GM21723 (cell line): ENCODE data around the gene BAD.

Experiments
- ATAC-seq: cut with Tn5 transposase; IDR thresholded peaks from one replicate; pipeline ENCODE4 v1.9.1; 2021; ENCODE audit warnings: mild to moderate bottlenecking, moderate library complexity; ENCODE audit not compliant: unreplicated experiment

Gene BAD

DNA sequence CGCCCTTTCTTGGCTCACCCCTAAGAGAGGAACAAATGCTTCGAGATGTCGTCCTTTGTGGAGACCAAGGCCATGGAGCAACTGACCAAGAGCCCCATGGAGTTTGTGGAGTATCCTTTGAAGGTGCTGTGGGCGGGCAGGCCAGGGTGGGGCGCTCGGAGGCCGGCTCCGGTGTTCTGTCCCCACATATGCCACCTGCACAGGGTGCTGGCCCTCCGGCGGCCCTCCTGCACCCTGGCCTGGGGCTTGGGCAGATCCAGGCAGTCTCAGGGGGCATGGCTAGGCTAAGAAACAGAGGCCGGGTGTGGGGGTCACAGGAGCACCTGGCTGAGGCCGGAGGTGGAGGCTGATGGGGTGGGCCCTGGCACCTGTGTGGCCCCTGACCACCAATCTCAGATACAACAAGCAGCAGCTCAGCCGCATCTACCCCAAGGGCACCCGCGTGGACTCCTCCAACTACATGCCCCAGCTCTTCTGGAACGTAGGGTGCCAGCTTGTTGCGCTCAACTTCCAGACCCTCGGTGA lies 22.8 kb downstream of the BAD start:
- ATAC-seq: no peak

DNA sequence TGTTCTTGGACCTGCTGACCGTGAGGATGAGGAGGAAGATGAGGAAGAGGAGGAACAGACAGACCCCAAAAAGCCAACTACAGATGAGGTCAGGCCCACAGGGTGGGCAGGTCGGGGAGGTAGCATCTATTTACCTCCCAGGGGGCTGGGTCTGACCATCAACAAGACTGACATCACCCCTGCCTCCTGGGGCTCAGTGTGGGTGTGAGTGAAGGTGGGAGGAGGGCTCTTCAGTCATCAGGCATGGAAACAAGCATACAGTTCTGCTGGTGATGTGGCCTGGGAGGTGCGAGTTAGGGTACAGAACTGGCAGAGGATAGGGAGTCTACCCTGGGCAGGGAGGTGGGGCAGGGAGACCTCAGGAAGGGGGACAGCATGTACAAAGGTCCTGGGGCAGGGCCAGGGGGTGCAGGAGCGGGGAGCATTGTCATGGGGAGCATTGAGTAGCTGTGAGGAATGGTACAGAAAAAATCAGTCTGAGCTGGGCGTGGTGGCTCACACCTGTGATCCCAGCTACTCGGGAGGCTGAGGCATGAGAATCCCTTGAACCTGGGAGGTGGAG lies 24.2 kb downstream of the BAD start:
- ATAC-seq: no peak

DNA sequence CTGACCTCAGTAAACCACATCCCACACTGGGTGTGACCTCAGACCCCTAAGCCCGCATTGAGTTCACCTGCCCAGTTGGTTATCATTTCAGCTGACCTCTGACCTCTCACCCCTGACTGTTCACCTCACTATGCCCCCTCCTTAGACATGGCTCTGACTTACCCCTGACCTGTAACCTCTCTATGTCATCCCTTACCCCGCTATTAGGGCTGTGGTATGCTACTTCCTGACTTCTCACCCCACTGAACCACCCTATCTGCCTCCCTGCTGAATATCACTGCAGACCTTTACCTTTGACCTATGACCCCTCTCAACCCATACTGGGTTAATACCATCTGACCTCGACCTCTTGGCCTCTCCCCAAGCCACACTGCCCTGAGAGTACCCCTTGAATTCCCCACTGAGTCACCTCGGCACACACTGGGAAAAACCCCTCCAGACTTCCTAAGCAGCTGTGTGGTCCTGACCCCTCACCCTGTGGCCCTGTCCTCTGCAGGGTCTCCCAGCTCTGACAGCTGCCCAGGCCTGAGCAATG lies 24.9 kb downstream of the BAD start:
- ATAC-seq: no peak

DNA sequence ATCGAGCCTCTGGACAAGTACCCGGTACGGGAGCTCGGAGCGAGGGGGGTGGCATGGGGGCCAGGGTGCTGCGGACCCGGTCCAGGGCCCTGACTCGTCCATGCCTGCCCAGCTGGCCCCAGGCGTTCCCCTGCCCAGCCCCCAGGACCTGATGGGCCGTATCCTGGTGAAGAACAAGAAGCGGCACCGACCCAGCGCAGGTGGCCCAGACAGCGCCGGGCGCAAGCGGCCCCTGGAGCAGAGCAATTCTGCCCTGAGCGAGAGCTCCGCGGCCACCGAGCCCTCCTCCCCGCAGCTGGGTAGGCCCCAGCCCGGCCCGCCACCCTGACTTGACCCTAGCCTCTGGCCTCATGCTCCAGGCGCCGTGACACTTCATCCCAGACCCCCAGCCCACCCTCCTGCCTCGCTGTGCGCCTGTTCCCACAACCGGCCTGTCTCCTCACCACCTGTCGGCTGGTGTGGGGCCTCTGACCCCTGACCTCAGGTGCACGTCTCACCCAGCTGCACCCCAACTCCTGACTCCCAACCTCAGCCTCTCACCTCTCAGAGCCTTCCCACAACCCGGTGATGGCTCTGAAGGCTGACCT lies 25.4 kb downstream of the BAD start:
- ATAC-seq: no peak

DNA sequence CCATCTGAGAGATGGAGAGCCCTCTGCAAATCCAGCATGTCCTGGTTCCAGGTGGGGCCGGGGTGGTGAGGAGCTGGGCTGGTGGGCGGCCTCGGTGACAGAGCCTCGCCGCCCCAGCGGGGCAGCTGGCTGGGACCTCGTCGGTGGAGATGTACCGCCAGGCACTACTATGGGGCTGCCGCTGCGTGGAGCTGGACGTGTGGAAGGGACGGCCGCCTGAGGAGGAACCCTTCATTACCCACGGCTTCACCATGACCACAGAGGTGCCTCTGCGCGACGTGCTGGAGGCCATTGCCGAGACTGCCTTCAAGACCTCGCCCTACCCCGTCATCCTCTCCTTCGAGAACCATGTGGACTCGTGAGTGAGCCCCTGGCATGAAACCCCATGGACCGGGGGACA lies 26.1 kb downstream of the BAD start:
- no peak for ATAC-seq

DNA sequence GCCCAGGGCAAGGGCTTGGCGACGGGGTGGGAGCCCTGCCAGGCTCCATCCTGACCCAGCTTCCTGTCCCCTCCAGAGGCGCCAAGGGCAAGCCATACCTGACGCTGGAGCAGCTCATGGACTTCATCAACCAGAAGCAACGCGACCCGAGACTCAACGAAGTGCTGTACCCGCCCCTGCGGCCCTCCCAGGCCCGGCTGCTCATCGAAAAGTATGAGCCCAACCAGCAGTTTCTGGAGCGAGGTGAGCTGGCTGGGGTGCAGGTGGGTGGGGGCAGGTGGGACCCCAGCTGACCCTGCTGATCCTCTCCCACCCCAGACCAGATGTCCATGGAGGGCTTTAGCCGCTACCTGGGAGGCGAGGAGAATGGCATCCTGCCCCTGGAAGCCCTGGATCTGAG lies 28.2 kb downstream of the BAD start:
- no peak for ATAC-seq

DNA sequence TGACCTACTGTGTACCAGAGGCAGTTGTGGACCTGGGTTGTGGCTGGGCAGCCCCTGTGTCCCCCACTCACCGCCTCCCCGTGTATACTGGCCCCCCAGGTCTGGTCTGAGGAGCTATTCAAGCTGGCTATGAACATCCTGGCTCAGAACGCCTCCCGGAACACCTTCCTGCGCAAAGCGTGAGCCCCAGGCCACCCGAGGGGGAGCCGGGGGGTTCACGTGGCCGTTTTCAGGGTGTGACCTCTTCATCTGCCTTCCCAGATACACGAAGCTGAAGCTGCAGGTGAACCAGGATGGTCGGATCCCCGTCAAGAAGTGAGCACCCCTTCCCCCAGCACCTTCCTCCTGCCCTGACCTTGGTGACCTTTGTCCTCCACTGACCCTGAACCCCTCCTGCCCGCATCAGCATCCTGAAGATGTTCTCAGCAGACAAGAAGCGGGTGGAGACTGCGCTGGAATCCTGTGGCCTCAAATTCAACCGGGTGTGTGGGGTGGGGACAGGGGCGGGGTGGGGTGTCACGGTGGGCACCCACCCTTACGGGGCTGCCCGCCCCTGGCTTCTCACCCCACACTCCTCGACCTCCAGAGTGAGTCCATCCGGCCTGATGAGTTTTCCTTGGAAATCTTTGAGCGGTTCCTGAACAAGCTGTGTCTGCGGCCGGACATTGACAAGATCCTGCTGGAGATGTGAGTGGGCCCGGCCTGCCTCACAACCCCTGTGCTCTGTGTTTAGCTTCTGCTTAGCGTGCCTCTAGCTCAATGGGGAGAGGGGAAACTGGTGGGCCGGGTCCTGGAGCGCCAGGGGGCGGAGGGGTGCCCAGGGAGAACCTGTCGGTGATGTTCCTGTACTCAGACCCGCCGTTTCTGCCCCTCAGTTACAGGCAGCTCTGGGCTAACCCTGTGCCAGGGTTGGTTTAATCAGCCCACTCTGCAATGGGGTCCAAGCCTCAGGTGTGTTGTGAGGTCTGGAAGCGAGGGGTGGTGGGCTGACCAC lies 29.0 kb downstream of the BAD start:
- no peak for ATAC-seq

DNA sequence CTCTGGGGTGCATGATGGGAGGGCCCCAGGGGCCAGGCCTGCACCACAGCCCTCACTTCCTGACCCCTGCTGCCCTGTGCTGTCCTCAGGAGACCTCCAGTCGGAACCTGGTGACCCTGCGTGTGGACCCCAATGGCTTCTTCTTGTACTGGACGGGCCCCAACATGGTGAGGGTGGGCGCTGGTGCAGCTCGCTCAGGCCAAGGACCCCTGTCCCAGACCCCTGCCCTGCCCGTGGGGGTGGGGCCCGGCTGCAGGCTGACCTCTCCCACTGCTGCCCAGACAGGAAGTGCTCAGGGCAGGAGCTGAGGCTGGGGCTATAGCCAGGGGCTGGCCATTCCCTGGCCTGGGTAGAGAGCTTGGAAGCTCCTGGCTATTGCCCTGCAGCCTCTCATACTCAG lies 30.1 kb downstream of the BAD start:
- no peak for ATAC-seq

DNA sequence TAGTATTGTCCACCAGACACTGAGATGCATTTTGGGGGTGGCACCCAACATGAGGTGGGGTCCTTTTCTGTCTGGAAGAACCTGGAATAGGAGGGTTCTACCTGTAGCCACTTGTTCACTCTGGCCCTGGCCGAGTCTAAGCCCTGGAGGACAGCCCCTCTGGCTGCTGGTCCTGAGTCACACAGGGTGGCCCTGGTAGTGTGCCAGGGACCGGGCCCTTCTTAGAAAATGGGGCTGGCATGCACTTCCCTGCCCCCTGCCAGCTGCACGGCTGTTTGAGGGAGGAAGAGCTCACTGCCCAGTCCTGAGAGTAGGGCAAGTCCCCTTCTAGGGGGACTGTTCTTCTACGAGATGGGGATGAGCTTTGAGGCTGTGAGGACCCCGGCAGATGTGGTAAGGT lies 31.0 kb downstream of the BAD start:
- ATAC-seq: no peak

DNA sequence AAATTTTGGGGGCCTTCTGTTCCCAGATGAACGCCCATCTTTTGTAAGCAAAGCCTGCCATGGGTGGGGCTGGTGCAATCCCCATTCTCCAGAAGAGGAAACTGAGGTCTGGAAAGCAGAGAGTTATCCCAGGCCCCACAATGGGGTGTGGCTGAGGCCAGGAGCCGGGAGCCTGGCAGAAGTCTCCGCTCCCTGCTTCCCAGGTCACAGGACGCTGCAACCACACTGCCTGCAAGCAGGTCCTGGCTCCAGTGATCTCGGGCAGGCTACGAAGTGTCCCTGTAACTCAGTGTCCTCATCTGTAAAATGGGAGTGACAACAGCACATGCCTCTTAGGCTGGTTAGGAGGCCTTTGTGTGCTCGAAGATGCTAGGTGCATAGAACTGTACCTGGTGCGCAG lies 31.4 kb downstream of the BAD start:
- ATAC-seq: no peak

DNA sequence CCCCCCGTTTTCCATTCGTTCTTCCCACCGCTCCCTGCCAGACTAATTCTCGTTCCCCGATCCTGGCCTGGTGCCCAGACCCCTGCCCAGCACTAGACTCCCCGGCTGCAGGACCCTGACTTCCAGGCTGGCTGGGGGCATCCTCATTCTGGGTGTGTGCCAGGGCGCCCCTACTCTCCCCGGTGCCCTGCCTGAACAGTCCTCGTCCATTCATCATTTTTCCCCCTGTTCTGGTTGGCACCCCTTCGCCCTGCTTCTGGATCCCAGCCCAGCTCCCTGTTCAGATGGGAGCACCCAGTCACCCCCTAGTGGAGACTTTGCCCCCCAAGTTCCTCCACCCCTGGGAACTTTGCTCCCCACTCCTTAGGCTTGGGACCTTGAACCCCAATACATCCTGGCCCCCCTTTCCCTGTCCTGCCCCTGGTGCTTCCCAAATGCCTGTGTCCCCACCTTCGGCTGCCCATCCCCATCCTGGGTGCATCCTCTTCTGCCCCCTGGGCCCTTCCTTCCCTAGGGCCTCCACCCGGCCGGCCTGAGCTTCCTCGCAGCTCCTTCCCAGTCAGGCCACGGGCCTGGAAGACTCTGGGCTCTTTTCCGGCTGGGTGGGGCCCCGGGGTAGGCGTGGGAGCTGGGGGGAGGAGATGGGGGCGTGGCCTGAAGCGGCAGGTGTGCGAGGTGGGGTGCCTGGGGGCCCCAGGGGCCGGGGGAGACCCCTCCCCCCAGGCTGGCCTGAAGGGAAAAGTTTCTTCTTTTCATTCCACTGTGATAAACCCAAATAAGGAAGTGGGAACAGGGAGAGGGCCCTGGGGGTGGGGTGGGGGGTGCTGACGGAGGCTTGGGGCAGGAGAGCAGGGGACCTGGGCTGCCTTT lies 32.2 kb downstream of the BAD start:
- no peak for ATAC-seq

DNA sequence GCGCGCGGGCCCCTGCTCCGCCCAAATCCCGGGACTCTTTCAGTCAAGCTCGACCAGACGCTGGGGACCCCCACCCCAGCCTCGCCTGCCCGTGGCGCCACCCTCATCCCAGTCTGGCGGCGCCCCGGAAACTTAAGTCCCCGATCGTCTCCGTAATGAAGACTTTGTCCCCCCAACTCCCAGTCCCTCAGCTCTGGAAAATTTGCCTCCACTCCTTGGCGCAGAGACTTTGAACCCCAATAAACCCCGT lies 32.8 kb downstream of the BAD start:
- no peak for ATAC-seq

DNA sequence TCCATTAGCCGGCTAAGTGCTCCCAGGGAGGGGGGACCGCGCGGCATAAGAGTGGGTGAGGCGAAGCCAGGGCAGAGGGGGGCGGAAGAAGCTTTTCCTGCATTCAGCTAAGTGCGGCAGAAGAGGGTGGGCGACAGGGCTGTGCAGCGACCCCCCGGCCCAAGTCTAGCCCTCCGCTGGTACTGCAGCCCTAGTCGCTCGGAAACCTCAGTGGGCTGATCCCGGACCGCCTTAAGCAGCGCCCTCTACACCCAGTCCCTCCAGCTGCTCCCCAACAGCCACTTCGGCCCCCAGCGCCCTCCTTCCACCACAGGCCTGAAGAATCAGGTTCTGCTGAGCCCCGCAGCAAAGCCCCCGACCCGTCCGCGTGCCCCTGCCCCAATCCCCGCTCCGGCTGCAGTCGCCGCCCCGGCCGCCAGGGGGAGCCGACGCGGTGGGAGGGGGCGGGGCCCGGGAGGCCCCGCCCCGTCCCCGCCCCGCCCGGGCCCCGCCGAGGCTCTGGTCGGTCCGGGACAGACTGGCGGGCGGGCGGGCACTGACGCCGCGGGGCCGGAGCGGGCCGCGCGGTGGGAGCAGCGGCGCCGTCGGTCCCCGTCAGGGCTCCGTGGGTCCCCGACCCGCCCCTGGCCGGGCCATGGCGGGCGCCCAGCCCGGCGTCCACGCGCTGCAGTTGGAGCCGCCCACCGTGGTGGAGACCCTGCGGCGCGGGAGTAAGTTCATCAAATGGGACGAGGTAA lies 33.3 kb downstream of the BAD start, which contains the start of gene PLCB3:
Gene PLCB3 (plus strand): TSS at position 515 of the 737 bp plus-strand sequence. CDS start 120 bp downstream, at position 635.
- ATAC-seq: no peak

DNA sequence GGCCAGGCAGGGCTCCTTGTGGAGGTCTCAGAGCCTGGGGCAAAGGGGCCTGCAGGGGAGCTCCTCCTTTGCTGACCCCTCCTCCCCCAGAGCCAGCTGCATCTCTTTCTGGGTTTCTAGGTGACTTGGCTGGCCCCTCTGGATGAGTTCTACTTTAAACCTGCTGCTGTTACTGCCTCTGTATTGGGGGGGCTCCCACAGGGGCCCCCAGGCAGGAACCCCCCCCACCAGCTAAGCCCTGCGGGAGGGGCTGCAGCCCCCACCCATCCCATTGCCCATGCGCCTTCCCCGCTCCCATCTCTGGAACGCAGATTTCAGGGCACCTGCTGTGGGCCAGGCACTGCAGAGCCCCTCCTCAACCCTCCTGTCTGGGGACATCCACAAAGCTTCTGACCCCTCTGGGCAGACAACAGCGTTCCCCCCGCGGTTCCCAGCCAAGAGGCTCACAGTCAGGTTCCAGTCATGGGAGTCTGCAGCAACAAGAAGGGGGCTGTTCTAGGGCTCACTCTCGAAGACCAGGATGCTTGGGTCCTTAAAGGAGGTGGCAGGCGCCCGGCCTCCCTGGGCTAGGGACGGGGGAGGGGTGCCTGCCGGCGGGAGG lies 34.0 kb downstream of the BAD start:
- no peak for ATAC-seq

DNA sequence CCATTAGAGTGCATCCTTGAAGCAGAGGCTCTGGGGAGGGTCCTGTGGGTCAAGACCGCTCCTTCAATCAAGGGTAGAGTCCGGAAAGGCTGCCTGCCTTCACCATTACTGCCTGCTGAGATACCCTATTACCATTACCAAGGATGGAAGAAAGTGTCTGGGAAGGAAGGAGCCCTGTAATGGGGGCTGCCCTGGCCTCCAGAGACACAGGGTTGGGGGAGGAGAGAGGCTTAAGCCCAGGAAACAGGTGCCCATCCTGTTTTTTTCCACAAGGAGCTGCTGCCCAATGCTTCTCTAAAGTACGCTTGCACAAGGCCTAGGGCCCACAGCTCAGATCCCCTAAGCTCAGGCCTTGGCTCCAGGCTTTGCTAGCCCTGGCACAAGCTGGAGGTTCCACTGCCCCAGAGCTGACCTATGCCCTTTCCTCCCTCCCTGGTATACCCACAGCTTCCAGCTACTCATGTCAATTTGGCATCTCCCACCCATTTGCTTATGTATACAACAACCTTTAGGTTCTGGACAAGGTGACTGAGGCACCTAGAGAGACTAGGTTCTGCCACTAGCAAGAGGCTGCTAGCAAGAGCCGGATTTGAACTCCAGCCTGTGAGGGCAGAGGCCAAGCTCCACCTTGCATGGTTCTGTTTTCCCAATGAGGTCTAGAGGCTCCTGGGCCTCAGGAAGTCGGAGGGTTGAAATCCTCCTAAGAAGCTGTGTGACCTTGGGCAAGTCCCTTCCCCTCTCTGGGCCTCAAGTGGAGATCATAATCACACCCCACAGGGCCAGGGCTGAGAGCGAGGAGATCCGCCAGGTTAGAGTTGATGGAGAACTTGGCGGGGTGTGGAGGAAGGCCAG lies 34.7 kb downstream of the BAD start:
- ATAC-seq: no peak

DNA sequence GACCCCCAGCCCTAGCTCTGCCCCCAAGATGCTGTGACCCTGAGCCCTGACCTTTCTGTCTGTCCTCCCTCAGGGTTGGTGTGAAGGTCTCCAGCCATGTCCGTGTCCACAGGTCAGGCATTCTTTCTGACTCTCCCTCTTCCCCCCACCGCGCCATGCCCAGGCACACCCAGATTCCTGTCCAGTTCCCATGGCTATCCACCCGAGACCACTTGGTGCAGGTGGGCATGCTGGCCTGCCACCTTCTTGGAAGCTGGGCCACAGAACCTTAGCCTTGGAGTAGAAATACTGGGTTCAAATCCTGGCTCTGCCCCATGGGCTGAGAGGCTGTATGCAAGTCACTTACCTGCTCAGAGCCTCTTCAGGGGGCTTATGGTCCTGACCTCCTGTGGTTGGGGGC lies 35.4 kb downstream of the BAD start:
- ATAC-seq: no peak

DNA sequence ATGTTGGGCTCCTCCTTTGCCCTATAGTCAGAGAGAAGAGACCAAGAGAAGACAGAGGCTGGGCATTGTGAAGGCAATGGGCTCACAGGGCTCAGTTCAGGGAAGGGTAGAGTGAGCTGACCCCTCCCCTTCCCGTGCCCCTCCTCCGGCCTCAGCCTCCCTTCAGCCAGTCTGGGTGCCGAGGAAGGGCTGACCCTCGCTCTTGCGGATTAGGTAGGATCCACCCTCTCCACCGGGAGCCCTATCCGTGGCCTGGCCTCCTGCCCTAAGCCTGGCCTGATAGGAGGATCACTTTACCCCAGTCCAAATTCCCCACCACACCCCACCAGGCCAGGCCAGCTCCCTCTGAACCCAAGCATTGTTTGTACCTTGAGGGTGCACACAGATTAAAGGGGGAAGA lies 35.9 kb downstream of the BAD start:
- ATAC-seq: no peak

DNA sequence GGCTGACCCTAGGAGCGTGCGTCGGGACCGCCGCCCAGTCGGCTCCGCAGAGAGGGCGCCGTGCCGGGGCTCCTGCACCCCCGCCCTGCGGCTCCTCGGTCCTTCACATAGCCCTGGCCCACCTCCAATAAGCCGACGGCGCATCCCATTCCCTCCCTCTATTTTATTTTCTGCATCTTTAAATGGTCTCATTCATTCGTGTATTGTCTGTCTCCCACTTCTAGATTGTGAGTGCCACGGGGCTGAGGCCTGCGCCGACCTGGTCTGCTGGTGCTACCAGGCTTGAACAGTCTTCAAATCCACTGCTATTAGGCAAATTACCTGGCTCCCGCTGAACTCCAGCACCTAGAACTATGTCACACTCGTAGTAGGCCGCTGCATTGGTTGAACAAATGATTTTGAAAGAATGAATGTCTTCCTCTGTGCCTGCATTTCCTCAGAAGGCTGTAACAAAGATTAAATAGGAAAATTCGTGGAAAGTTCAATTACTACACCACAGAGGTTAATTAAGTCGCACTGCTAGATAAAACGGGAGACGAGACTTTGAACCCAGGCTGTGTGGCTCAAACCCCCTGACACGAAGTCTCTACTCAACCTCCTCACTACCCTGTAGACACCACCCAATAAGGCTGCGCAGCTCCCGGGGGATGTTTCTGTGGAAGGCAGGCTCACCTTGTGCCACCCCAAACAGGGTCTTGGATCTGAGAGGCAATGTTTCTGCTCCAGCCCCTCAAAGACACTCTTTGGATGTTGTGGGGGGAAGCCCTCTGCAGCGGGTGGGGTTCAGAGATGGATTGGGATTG lies 36.5 kb downstream of the BAD start:
- ATAC-seq: no peak
